Stimulated activated CD4-positive, alpha-beta T cell treated with anti-CD3 and anti-CD28 coated beads, Interleukin-15, amount 100 ng/mL, for 1 hour (primary cell): ENCODE measurements around the gene AIFM3.

Experiments
- DNase-seq, 2 donors: peaks; one replicate each; pipeline ENCODE4 v3.0.0-alpha.2; 2020; ENCODE audit warnings: low read depth in 1 of 2, low spot score in 1 of 2

The AIFM3 gene

DNA sequence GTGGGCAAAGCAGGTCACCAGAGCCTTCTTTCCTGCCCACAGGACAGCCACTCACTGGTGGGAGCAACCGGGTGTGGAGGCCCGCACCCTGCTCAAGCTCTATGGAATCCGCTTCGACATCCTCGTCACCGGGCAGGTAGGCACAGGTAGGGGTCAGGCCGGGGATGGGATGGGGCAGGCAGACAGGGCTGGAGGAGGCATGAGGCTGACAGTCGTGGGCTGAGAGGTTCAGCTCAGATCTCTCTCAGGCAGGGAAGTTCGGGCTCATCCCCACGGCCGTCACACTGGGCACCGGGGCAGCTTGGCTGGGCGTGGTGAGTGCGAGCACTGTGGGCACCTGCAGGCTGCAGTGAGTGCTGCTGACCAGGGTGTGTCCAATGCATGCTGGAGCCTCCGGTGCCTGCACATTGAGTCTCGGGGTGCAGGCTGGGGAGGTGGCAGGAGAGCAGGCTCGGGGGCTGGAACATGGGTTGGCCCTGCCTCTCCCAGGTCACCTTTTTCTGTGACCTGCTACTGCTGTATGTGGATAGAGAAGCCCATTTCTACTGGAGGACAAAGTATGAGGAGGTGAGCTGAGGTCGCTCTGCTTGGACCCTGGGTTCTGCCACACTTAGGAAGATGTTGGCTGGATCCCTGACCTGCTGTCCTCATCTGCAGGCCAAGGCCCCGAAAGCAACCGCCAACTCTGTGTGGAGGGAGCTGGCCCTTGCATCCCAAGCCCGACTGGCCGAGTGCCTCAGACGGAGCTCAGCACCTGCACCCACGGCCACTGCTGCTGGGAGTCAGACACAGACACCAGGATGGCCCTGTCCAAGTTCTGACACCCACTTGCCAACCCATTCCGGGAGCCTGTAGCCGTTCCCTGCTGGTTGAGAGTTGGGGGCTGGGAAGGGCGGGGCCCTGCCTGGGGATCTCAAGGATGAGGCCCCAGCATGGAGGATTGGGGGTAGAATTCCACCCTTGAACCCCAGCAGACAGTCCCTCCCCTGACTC lies 59.0 kb downstream of the AIFM3 start:
- no peak for DNase-seq

DNA sequence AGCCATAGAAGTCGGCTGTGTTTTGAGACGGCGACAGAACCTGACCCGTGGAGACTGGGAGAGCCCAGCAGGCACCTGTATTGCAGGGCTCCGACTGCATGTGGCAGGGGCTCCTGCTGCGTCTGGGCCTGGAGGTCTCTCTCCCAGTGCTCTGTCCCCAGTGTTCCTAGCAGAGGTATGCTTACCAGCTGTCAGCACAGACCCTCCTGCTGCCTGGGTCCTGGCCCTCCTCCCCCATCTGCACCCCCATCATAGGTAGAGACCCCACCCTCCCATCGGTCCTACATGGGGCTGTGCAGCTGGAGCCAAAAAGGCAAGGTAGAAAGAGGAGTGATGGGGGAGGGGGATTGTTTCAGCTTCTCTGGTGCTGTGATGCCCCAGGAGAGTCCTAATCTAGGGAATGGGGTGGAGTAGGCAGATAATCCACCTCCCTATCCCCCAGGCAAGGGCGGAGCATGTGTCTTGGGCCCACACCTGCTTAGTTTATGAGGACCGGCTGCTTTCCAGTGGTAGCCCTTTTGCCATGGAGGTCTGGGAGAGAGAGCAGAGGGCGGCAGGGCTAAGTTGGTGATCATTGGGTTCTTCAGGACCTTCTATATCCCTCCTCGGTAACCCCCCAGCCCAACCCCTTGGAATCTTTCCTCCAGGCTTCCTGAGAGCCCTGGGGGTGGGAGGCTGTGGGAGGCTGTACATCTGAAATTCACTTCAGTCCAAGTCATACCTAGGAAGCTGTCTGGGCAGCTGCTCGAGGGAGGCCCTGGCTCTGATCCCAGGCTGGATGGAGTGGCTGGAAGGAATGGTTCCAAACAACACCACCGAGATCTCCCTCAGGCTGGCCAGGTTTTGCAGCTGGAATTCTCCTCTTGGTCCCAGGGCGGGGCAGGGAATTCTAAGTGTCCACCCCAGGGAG lies 60.0 kb downstream of the AIFM3 start:
- DNase-seq = no peak

DNA sequence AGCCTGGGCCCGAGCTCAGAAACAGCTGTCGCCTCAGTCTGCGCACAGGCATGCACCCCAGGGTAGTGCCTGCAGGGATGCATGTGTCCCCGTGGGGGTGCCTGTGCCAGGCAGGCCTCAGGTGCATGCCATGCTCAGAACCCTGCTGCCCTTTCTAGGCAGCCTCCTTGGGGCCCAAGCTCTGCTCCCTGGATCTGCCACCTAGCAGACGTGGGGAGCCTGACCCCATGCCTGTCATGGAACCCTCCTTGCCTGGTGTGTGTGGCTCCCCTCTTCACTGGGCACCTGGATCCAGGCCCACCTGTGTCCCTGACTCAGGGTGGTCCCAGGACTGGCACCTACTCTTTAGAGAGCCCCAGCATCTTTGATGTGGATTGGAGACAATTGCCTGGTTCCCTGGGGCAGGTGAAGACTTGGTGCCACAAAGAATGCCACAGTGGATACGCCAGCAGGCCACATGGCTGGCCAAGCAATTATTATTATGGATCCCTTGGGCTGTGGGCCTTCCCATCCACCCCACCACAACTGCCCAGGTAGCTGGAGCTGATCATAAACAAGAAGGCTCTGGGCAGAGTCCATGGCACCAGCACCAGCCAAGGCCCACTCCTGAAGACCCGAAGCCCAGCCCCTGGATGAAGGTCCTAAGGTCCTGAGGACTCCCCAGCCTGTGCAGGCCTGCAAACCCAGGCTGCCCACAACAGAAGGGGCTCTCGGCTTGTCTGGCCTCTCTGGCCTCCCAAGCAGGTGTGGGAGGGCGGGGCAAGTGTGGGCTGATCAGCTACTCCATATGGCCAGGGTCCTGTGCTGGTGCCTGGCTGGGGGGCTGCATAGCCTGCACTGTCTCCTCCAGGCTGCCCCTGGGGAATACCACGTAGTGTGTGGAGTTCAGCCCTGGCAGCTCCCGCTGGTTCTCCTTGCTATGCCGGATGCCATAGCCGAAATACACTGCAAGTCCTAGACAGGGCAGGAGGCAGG lies 61.5 kb downstream of the AIFM3 start:
- DNase-seq = no peak

- DNase-seq = no peak
Observed at GRCh38 chr22:21029486-21030025, 62.5 kb downstream of the AIFM3 start.

DNA sequence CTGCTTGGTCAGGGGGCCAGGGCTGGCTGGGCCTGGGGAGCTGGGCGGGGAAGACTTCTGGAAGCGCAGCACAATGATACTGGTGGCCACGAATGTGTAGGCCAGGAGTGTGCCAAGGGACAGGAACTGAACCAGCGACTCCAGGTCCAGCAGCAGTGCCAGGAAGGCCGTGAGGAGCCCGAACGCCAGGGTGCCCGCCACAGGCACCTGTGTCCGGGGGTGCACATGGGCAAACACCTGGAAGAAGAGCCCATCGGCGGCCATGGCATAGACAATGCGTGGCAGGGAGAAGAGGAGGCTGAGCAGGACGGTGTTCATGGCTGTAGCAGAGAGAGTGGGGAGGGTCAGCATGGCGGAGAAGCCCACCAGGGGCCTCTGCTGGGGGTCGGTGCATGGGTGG lies 63.0 kb downstream of the AIFM3 start:
- DNase-seq = no peak
